ENCODE results near the gene PQBP1. TPM values are rescaled to one million over a fixed set of nuclear protein-coding genes. Genes with fewer than 3 reads are reported as not detected.
"Not testable (repeated sequence)": the region's sequence is repeated elsewhere in the genome, so short reads cannot be mapped to it uniquely, and the experiment has no call there.

PQBP1 gene
- total RNA-seq, 4 donors from 2014 or later: 52.4 to 76.2 (median 57.2) TPM

- Histone ChIP-seq H3K4me3 (replicated peaks in 1 of 3) (no peak overlapping the region), H3K9me3 (no peaks in the 10 kb centered on the region), H3K27me3 (no peaks in the 10 kb centered on the region), H3K4me1 (no peaks in the 10 kb centered on the region), H3K27ac (no peak overlapping the region), H3K36me3 (no peaks in the 10 kb centered on the region)
- WGBS, 2 donors: 45% methylated on average over 5 of the region's 5 CpGs
- no peak for DNase-seq
- intact Hi-C loops (cut with DNase I): no loop called here
- TF ChIP-seq CTCF (IDR thresholded peaks at IDR 0.05) (no peak), POLR2A (IDR thresholded peaks at IDR 0.05) (no peak)
These were observed 42.8 kb upstream of the PQBP1 start for GRCh38 chrX:48854898-48855297.

- no peak for DNase-seq
- H3K9me3 ChIP-seq: no peaks in the 10 kb centered on the region
- 57 to 61% methylated on average over 4 of the region's 4 CpGs for WGBS, 2 donors
- H3K36me3 ChIP-seq: no peaks in the 10 kb centered on the region
- no peak overlapping the region for H3K4me3 ChIP-seq (replicated peaks in 1 of 3)
- no peaks in the 10 kb centered on the region for H3K4me1 ChIP-seq
- no peak overlapping the region for H3K27ac ChIP-seq
- TF ChIP-seq CTCF (IDR thresholded peaks at IDR 0.05): no peak
- TF ChIP-seq POLR2A (IDR thresholded peaks at IDR 0.05): no peak
- intact Hi-C loops (cut with DNase I): no loop called here
- no peaks in the 10 kb centered on the region for H3K27me3 ChIP-seq
These were observed 33.5 kb upstream of the PQBP1 start for GRCh38 chrX:48864210-48864609.

DNA sequence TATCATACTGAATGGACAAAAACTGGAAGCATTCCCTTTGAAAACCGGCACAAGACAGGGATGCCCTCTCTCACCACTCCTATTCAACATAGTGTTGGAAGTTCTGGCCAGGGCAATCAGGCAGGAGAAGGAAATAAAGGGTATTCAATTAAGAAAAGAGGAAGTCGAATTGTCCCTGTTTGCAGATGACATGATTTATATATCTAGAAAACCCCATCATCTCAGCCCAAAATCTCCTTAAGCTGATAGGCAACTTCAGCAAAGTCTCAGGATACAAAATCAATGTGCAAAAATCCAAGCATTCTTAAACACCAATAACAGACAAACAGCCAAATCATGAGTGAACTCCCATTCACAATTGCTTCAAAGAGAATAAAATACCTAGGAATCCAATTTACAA is 25.7 kb upstream of the PQBP1 start:
- H3K27me3 ChIP-seq; DNase-seq; H3K36me3 ChIP-seq; H3K4me3 ChIP-seq (replicated peaks in 1 of 3); H3K4me1 ChIP-seq; intact Hi-C loops (cut with DNase I); H3K27ac ChIP-seq; H3K9me3 ChIP-seq: not testable (repeated sequence)
- WGBS, 2 donors: 64 to 67% methylated on average over 1 of the region's 2 CpGs

DNA sequence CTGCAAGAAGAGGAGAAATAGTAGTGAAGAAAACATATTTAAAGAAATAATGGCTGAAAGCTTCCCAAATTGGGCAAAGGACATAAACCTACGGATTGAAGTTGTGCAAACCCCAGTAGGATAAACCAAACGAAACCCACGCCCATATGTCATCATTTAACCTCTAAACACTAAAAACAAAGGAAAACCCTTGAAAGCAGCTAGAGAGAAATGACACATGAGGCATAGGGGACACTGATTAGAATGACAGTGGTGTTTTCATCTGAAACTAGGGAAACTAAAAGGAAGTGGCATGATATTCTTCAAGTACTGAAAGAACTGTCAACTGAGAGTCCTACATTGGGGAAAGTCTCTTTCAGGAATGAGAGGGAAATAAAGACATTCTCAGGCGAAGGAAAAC is 20.8 kb upstream of the PQBP1 start:
- DNase-seq; H3K4me3 ChIP-seq (replicated peaks in 1 of 3); H3K4me1 ChIP-seq; H3K27ac ChIP-seq; H3K36me3 ChIP-seq; intact Hi-C loops (cut with DNase I); H3K27me3 ChIP-seq; H3K9me3 ChIP-seq: not testable (repeated sequence)
- 52 to 62% methylated on average over 3 of the region's 4 CpGs for WGBS, 2 donors

DNA sequence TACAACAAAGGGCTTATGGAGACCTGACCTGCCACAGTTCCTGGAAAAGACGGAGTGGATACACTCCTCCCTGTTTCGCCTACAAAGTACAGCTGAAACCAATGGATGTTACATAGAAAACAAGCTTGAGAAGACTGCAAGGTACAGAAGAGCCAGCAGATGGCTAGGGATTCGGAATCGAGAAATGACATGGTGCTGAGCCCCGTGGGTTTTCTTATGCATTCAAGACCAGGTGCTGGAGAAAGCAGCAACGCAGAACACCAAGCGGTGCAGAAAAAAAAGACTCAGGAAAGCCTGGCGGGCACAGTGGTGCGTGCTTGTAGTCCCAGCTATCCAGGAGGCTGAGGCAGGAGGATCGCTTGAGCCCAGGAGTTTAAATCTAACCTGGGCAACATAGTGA is 14.0 kb upstream of the PQBP1 start:
- intact Hi-C loops (cut with DNase I): no loop called here
- no peaks in the 10 kb centered on the region for H3K4me1 ChIP-seq
- TF ChIP-seq POLR2A (IDR thresholded peaks at IDR 0.05) (no peak), CTCF (IDR thresholded peaks at IDR 0.05) (no peak)
- DNase-seq: no peak
- WGBS, 2 donors: 75 to 76% methylated on average over 10 of the region's 10 CpGs
- no peak overlapping the region for H3K4me3 ChIP-seq (replicated peaks in 1 of 3)
- H3K9me3 ChIP-seq: no peaks in the 10 kb centered on the region
- H3K27me3 ChIP-seq: no peaks in the 10 kb centered on the region
- no peak overlapping the region for H3K27ac ChIP-seq
- no peaks in the 10 kb centered on the region for H3K36me3 ChIP-seq

GRCh38 chrX:48886586-48886985 is 11.1 kb upstream of the PQBP1 start:
- H3K27ac ChIP-seq; H3K4me3 ChIP-seq (replicated peaks in 1 of 3); intact Hi-C loops (cut with DNase I); H3K4me1 ChIP-seq; H3K27me3 ChIP-seq; H3K36me3 ChIP-seq; DNase-seq; H3K9me3 ChIP-seq: not testable (repeated sequence)
- 79 to 85% methylated on average over 4 of the region's 5 CpGs for WGBS, 2 donors

DNA sequence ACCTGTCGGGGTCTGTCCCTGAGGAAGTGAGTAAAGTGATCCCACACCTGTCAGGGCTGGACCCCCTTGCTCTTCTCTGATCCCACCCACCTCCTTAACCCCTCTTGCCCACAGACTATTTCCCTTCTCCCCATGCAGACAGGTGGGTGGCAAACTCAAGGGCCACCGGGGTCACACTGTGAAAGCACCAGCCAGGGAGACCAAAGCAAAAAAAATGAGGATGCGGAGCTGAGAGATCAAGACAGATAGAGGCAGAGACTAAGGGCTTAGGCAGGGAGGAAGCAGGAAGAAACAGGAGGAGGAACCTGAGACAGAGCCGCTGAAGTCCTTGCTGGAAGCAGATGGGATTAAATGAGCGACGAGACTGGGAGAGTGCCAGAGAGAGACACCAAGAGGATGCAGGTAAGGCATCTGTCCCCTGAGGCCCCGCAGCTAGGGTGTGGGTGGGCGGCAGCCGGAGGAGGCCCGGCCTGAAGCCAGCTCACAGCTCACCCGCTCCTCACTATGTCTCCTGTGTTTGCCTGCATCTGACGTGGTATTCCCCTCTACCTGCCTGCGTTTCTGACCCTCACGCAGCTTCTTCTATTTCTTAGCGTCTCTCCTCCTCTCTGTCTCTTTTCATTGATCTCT is 7.3 kb upstream of the PQBP1 start:
- H3K4me3 ChIP-seq (replicated peaks in 1 of 3): peak overlapping the region in 1 of 3 donors; percentile 54
- intact Hi-C loops (cut with DNase I): no loop called here

More for the DNA sequence above, 7.3 kb upstream of the PQBP1 start:
- Histone ChIP-seq H3K36me3 (no peaks in the 10 kb centered on the region), H3K27me3 (no peaks in the 10 kb centered on the region), H3K9me3 (no peaks in the 10 kb centered on the region), H3K27ac (peak overlapping the region in 1 of 3 donors; percentile 79), H3K4me1 (no peaks in the 10 kb centered on the region)
- no peak for DNase-seq
- 40 to 44% methylated on average over 13 to 15 of the region's 15 CpGs for WGBS, 2 donors
- no peak for TF ChIP-seq CTCF (IDR thresholded peaks at IDR 0.05)
- TF ChIP-seq POLR2A (IDR thresholded peaks at IDR 0.05): no peak

Data from thyroid gland (tissue), 4 donors.